Ascending aorta (tissue), 2 donors: Measurements from ENCODE around the gene MAN2A1. TPM values are rescaled to one million over a fixed set of nuclear protein-coding genes. Genes with fewer than 3 reads are reported as not detected.
A peak's percentile ranks its signal among the peaks of the same experiment; 100 is the strongest.

ENCODE experiments used
- DNase-seq, 2 donors: peaks; one replicate each; pipeline ENCODE4 v3.0.0-alpha.2; 2019; ENCODE audit warnings: low spot score in 2 of 2
- H3K27ac ChIP-seq, 2 donors: fragments of 200-600 bp; sonication (generic); one replicate each; pipeline ENCODE4 v1.5.1; 2016 to 2017; ENCODE audit warnings: mild to moderate bottlenecking in 1 of 2
- H3K27me3 ChIP-seq: fragments of 200-600 bp; sonication (generic); one replicate; pipeline ENCODE4 v1.5.1; 2017
- H3K36me3 ChIP-seq, 2 donors: fragments of 200-600 bp; sonication (generic); one replicate each; pipeline ENCODE4 v1.5.1; 2016
- H3K4me1 ChIP-seq, 2 donors: fragments of 200-600 bp; sonication (generic); one replicate each; pipeline ENCODE4 v1.5.1; 2016 to 2017; ENCODE audit warnings: mild to moderate bottlenecking in 1 of 2
- H3K4me3 ChIP-seq, 2 donors: fragments of 200-600 bp; sonication (generic); one replicate each; pipeline ENCODE4 v1.5.1; 2016 to 2017; ENCODE audit warnings: mild to moderate bottlenecking in 1 of 2
- H3K9me3 ChIP-seq, 2 donors: fragments of 200-600 bp; sonication (generic); one replicate each; pipeline ENCODE4 v1.5.1; 2016
- CTCF ChIP-seq, 3 experiments: fragments of 200-600 bp in 2 of 3; fragments of 450-650 bp in 1 of 3; sonication (generic) in 2 of 3; IDR thresholded peaks; one replicate each; pipeline ENCODE4 v1.5.1; 2016 to 2019; ENCODE audit warnings: antibody characterized with exemption in 3 of 3, mild to moderate bottlenecking in 1 of 3, moderate library complexity in 1 of 3
- intact Hi-C: fragments of 100-400 bp; cut with DNase I; formaldehyde crosslinking; loops from one replicate; pipeline ENCODE4 v1.15.1; 2023
- total RNA-seq: library from RNA; depleted of rRNA; stranded (reverse); fragments of >200 nt; gene quantifications from one replicate; pipeline ENCODE4 v1.1.0, GENCODE V29; 2016

The MAN2A1 gene
- total RNA-seq: 37.0 TPM

GRCh38 chr5:109689740-109690241 lies at the start of gene MAN2A1:
TSS of gene MAN2A1 (plus strand) at chr5:109689927. CDS start at chr5:109690418, 491 bp downstream.
- intact Hi-C loops: loop anchor here (1.0 to 10.0 kb wide), 11 partner anchors 55 to 1055 kb away; no protein-coding TSS in a partner anchor
- no peaks in the 10 kb centered on the region for H3K36me3 ChIP-seq
- H3K27me3 ChIP-seq: no peaks in the 10 kb centered on the region
- H3K27ac ChIP-seq: peak within 1 kb of the TSS; percentile 99 to 100
- peaks cover 0 to 4% of the 10 kb centered on the region in 2 donors for H3K9me3 ChIP-seq
- DNase-seq: peak; percentile 44 to 91
- peaks cover 6 to 19% of the 10 kb centered on the region in 2 donors for H3K4me1 ChIP-seq
- TF ChIP-seq CTCF (IDR thresholded peaks at IDR 0.05): peak in 1 of 3 experiments; percentile 9
- H3K4me3 ChIP-seq: peak within 1 kb of the TSS; percentile 87 to 98

- intact Hi-C loops: no loop called here
- no peaks in the 10 kb centered on the region for H3K27me3 ChIP-seq
- H3K27ac ChIP-seq: no peak overlapping the region
- no peak for TF ChIP-seq CTCF (IDR thresholded peaks at IDR 0.05)
- no peaks in the 10 kb centered on the region for H3K9me3 ChIP-seq
- no peak overlapping the region for H3K4me3 ChIP-seq
- H3K36me3 ChIP-seq: no peaks in the 10 kb centered on the region
- DNase-seq: no peak
- no peaks in the 10 kb centered on the region for H3K4me1 ChIP-seq
Observed at GRCh38 chr5:109640976-109641375, 48.8 kb upstream of the MAN2A1 start.

GRCh38 chr5:109643791-109644350 lies 45.9 kb upstream of the MAN2A1 start:
- H3K9me3 ChIP-seq: no peaks in the 10 kb centered on the region
- intact Hi-C loops: no loop called here
- DNase-seq: no peak
- no peaks in the 10 kb centered on the region for H3K36me3 ChIP-seq
- no peak overlapping the region for H3K4me3 ChIP-seq
- TF ChIP-seq CTCF (IDR thresholded peaks at IDR 0.05): no peak
- no peaks in the 10 kb centered on the region for H3K27me3 ChIP-seq
- H3K27ac ChIP-seq: no peak overlapping the region
- no peaks in the 10 kb centered on the region for H3K4me1 ChIP-seq

- TF ChIP-seq CTCF (IDR thresholded peaks at IDR 0.05): no peak
- Histone ChIP-seq H3K4me1 (no peaks in the 10 kb centered on the region), H3K9me3 (no peaks in the 10 kb centered on the region), H3K27me3 (no peaks in the 10 kb centered on the region), H3K36me3 (no peaks in the 10 kb centered on the region), H3K4me3 (no peak overlapping the region), H3K27ac (peak overlapping the region in 1 of 2 donors; percentile 48)
- no peak for DNase-seq
- intact Hi-C loops: no loop called here
Observed at GRCh38 chr5:109644829-109645228, 44.9 kb upstream of the MAN2A1 start.

- no peak for DNase-seq
- intact Hi-C loops: no loop called here
- Histone ChIP-seq H3K27me3 (no peaks in the 10 kb centered on the region), H3K9me3 (no peaks in the 10 kb centered on the region), H3K4me3 (no peak overlapping the region), H3K36me3 (no peaks in the 10 kb centered on the region), H3K4me1 (no peaks in the 10 kb centered on the region), H3K27ac (peak overlapping the region; percentile 2 to 48)
- TF ChIP-seq CTCF (IDR thresholded peaks at IDR 0.05): no peak
Observed at GRCh38 chr5:109645707-109646192, 44.0 kb upstream of the MAN2A1 start.
